Measurements from ENCODE around the gene GALNT18. TPM values are rescaled to one million over a fixed set of nuclear protein-coding genes. Genes with fewer than 3 reads are reported as not detected.

The GALNT18 gene
- polyA plus RNA-seq, 6 donors from 2014 or later = not detected

GRCh38 chr11:11657218-11657955, 35.6 kb upstream of the GALNT18 start:
- Mint-ChIP-seq H3K4me3 (no peak overlapping the region), H3K4me1 (no peaks in the 10 kb centered on the region), H3K9me3 (no peaks in the 10 kb centered on the region), H3K27me3 (peaks cover 3 to 38% (median 21%) of the 10 kb centered on the region in 3 donors), H3K36me3 (no peaks in the 10 kb centered on the region), H3K27ac (no peak overlapping the region)
- DNase-seq (no peak), ATAC-seq (ENCODE audit: low read depth in 2 of 2) (no peak)

- no peak overlapping the region for H3K27ac Mint-ChIP-seq
- DNase-seq (no peak), ATAC-seq (ENCODE audit: low read depth in 2 of 2) (no peak)
- H3K4me3 Mint-ChIP-seq = no peak overlapping the region
- peaks cover 0 to 2% of the 10 kb centered on the region in 2 donors for H3K36me3 Mint-ChIP-seq
- peaks cover 33 to 49% (median 48%) of the 10 kb centered on the region in 3 donors for H3K27me3 Mint-ChIP-seq
- no peaks in the 10 kb centered on the region for H3K4me1 Mint-ChIP-seq
- H3K9me3 Mint-ChIP-seq = peaks cover 4 to 23% (median 11%) of the 10 kb centered on the region in 7 donors
Observed at GRCh38 chr11:11641581-11641980, 19.8 kb upstream of the GALNT18 start.

GRCh38 chr11:11640996-11641395, 19.2 kb upstream of the GALNT18 start:
- Mint-ChIP-seq H3K27ac (no peak overlapping the region), H3K36me3 (no peaks in the 10 kb centered on the region), H3K9me3 (peaks cover 4 to 19% (median 11%) of the 10 kb centered on the region in 7 donors), H3K4me3 (no peak overlapping the region), H3K4me1 (no peaks in the 10 kb centered on the region), H3K27me3 (peaks cover 27 to 43% (median 42%) of the 10 kb centered on the region in 3 donors)
- no peak for DNase-seq
- ATAC-seq (ENCODE audit: low read depth in 2 of 2) = no peak

GRCh38 chr11:11640152-11640551, 18.3 kb upstream of the GALNT18 start:
- Mint-ChIP-seq H3K4me3 (no peak overlapping the region), H3K27ac (no peak overlapping the region), H3K27me3 (peaks cover 26 to 35% (median 35%) of the 10 kb centered on the region in 3 donors), H3K36me3 (no peaks in the 10 kb centered on the region), H3K4me1 (no peaks in the 10 kb centered on the region), H3K9me3 (peaks cover 3 to 13% (median 8%) of the 10 kb centered on the region in 7 donors)
- ATAC-seq (ENCODE audit: low read depth in 2 of 2) = no peak
- no peak for DNase-seq

GRCh38 chr11:11636671-11637070, 14.9 kb upstream of the GALNT18 start:
- DNase-seq (no peak), ATAC-seq (ENCODE audit: low read depth in 2 of 2) (no peak)
- Mint-ChIP-seq H3K4me1 (no peaks in the 10 kb centered on the region), H3K27me3 (peaks cover 22 to 30% (median 23%) of the 10 kb centered on the region in 3 donors), H3K36me3 (no peaks in the 10 kb centered on the region), H3K9me3 (peaks cover 0 to 4% (median 0%) of the 10 kb centered on the region in 7 donors), H3K27ac (no peak overlapping the region), H3K4me3 (no peak overlapping the region)

- ATAC-seq (ENCODE audit: low read depth in 2 of 2) (no peak), DNase-seq (no peak)
- H3K36me3 Mint-ChIP-seq = no peaks in the 10 kb centered on the region
- H3K9me3 Mint-ChIP-seq = peaks cover 0 to 3% (median 0%) of the 10 kb centered on the region in 7 donors
- no peak overlapping the region for H3K27ac Mint-ChIP-seq
- H3K4me1 Mint-ChIP-seq = no peaks in the 10 kb centered on the region
- H3K4me3 Mint-ChIP-seq = no peak overlapping the region
- H3K27me3 Mint-ChIP-seq = peaks cover 14 to 25% (median 21%) of the 10 kb centered on the region in 3 donors
Observed at GRCh38 chr11:11635443-11635842, 13.6 kb upstream of the GALNT18 start.

- Mint-ChIP-seq H3K9me3 (peaks cover 0 to 2% (median 0%) of the 10 kb centered on the region in 7 donors), H3K27ac (no peak overlapping the region), H3K27me3 (peaks cover 18 to 36% (median 31%) of the 10 kb centered on the region in 3 donors), H3K4me3 (no peak overlapping the region), H3K4me1 (no peaks in the 10 kb centered on the region), H3K36me3 (no peaks in the 10 kb centered on the region)
- DNase-seq (no peak), ATAC-seq (ENCODE audit: low read depth in 2 of 2) (no peak)
Observed at GRCh38 chr11:11629368-11629767, 7.6 kb upstream of the GALNT18 start.

- H3K4me1 Mint-ChIP-seq = no peaks in the 10 kb centered on the region
- peaks cover 0 to 2% (median 0%) of the 10 kb centered on the region in 7 donors for H3K9me3 Mint-ChIP-seq
- DNase-seq (no peak), ATAC-seq (ENCODE audit: low read depth in 2 of 2) (no peak)
- no peak overlapping the region for H3K27ac Mint-ChIP-seq
- no peaks in the 10 kb centered on the region for H3K36me3 Mint-ChIP-seq
- no peak overlapping the region for H3K4me3 Mint-ChIP-seq
- peaks cover 21 to 43% (median 33%) of the 10 kb centered on the region in 3 donors for H3K27me3 Mint-ChIP-seq
Observed at GRCh38 chr11:11628651-11629050, 6.8 kb upstream of the GALNT18 start.

- H3K4me3 Mint-ChIP-seq = no peak overlapping the region
- no peak overlapping the region for H3K27ac Mint-ChIP-seq
- H3K9me3 Mint-ChIP-seq = peaks cover 0 to 3% (median 0%) of the 10 kb centered on the region in 7 donors
- ATAC-seq (ENCODE audit: low read depth in 2 of 2) = no peak
- H3K27me3 Mint-ChIP-seq = peaks cover 35 to 61% (median 36%) of the 10 kb centered on the region in 3 donors
- H3K4me1 Mint-ChIP-seq = peaks cover 0 to 10% (median 6%) of the 10 kb centered on the region in 3 donors
- no peak for DNase-seq
- no peaks in the 10 kb centered on the region for H3K36me3 Mint-ChIP-seq
Observed at GRCh38 chr11:11626128-11626527, 4.3 kb upstream of the GALNT18 start.

- ATAC-seq (ENCODE audit: low read depth in 2 of 2) (no peak), DNase-seq (no peak)
- Mint-ChIP-seq H3K9me3 (peaks cover 0 to 3% (median 0%) of the 10 kb centered on the region in 7 donors), H3K36me3 (no peaks in the 10 kb centered on the region), H3K4me3 (no peak overlapping the region), H3K4me1 (peaks cover 0 to 16% (median 7%) of the 10 kb centered on the region in 3 donors), H3K27me3 (peaks cover 28 to 62% (median 28%) of the 10 kb centered on the region in 3 donors), H3K27ac (no peak overlapping the region)
Observed at GRCh38 chr11:11624926-11625325, 3.1 kb upstream of the GALNT18 start.

- ATAC-seq (ENCODE audit: low read depth in 2 of 2) (no peak), DNase-seq (no peak)
- no peak overlapping the region for H3K27ac Mint-ChIP-seq
- H3K36me3 Mint-ChIP-seq = no peaks in the 10 kb centered on the region
- H3K27me3 Mint-ChIP-seq = peaks cover 33 to 66% (median 33%) of the 10 kb centered on the region in 3 donors
- peak overlapping the region in 1 of 8 donors; percentile 78 for H3K4me3 Mint-ChIP-seq
- H3K9me3 Mint-ChIP-seq = peaks cover 0 to 3% (median 0%) of the 10 kb centered on the region in 7 donors
- peaks cover 0 to 22% (median 7%) of the 10 kb centered on the region in 3 donors for H3K4me1 Mint-ChIP-seq
Observed at GRCh38 chr11:11624204-11624603, 2.4 kb upstream of the GALNT18 start.

GRCh38 chr11:11622772-11623171, 967 bp upstream of the GALNT18 start:
- peaks cover 0 to 3% (median 2%) of the 10 kb centered on the region in 7 donors for H3K9me3 Mint-ChIP-seq
- ATAC-seq (ENCODE audit: low read depth in 2 of 2) (no peak), DNase-seq (no peak)
- peak overlapping the region in 7 of 8 donors; percentile 14 to 75 (median 30) for H3K4me3 Mint-ChIP-seq
- H3K27ac Mint-ChIP-seq = no peak overlapping the region
- H3K27me3 Mint-ChIP-seq = peaks cover 45 to 73% (median 47%) of the 10 kb centered on the region in 3 donors
- peaks cover 0 to 22% (median 7%) of the 10 kb centered on the region in 3 donors for H3K4me1 Mint-ChIP-seq
- no peaks in the 10 kb centered on the region for H3K36me3 Mint-ChIP-seq

GRCh38 chr11:11622340-11622706, 518 bp upstream of the GALNT18 start:
- ATAC-seq (ENCODE audit: low read depth in 2 of 2) (no peak), DNase-seq (no peak)
- Mint-ChIP-seq H3K4me3 (peak overlapping the region in 3 of 8 donors; percentile 29 to 71 (median 56)), H3K27ac (no peak overlapping the region), H3K27me3 (peaks cover 46 to 75% (median 51%) of the 10 kb centered on the region in 3 donors), H3K4me1 (peaks cover 0 to 22% (median 7%) of the 10 kb centered on the region in 3 donors), H3K9me3 (peaks cover 0 to 3% (median under 1%) of the 10 kb centered on the region in 7 donors), H3K36me3 (no peaks in the 10 kb centered on the region)

Measured in naive B cell (primary cell).